Tibial nerve (tissue), 4 donors: ENCODE measurements around the gene ZNF575.

Source experiments
- CTCF ChIP-seq, 5 experiments: fragments of 200-600 bp in 3 of 5; fragments of 450-650 bp in 2 of 5; sonication (generic) in 3 of 5; IDR thresholded peaks; one replicate each; pipeline ENCODE4 v1.5.1; 2016 to 2019; ENCODE audit warnings: antibody characterized with exemption in 5 of 5, mild to moderate bottlenecking in 3 of 5, moderate library complexity in 2 of 5
- EP300 ChIP-seq, 2 donors: sonication (generic); formaldehyde crosslinking; IDR thresholded peaks; one replicate each; pipeline ENCODE4 v1.6.1; 2017; ENCODE audit warnings: antibody characterized with exemption in 2 of 2, mild to moderate bottlenecking in 1 of 2
- POLR2A ChIP-seq, 2 donors: fragments of 450-650 bp; IDR thresholded peaks; one replicate each; pipeline ENCODE4 v1.6.1; 2017; ENCODE audit warnings: antibody characterized with exemption in 2 of 2, mild to moderate bottlenecking in 2 of 2, moderate library complexity in 2 of 2

- TF ChIP-seq CTCF (IDR thresholded peaks at IDR 0.05): no peak
- no peak for TF ChIP-seq POLR2A (IDR thresholded peaks at IDR 0.05)
- TF ChIP-seq EP300 (IDR thresholded peaks at IDR 0.05): no peak
Measured at GRCh38 chr19:43507880-43508279, 25.1 kb upstream of the ZNF575 start.
